OCI-LY1 (cell line): ENCODE data around the gene SSNA1.
A peak's percentile ranks its signal among the peaks of the same experiment; 100 is the strongest.

ENCODE experiments used
- H2AFZ ChIP-seq: fragments of 200-600 bp; sonication (generic), shearing (Covaris generic); 2 replicates; pipeline ENCODE4 v1.6.0; 2014; ENCODE audit warnings: antibody characterized with exemption, mild to moderate bottlenecking, low read length
- H3F3A ChIP-seq: fragments of 200-600 bp; sonication (generic), shearing (Covaris generic); 2 replicates; pipeline ENCODE4 v1.6.0; 2014; ENCODE audit warnings: mild to moderate bottlenecking, antibody characterized with exemption, low read length, moderate library complexity; ENCODE audit not compliant: insufficient read depth
- H3K27ac ChIP-seq: fragments of 200-600 bp; sonication (generic); 2 replicates; pipeline ENCODE4 v1.5.1; 2014; ENCODE audit warnings: low read length, mixed run types, mild to moderate bottlenecking, low read depth; ENCODE audit not compliant: poor library complexity, severe bottlenecking
- H3K27me3 ChIP-seq: fragments of 200-600 bp; sonication (generic); 2 replicates; pipeline ENCODE4 v1.6.0; 2014; ENCODE audit warnings: antibody characterized with exemption, mild to moderate bottlenecking, low read length, moderate library complexity; ENCODE audit not compliant: insufficient read depth
- H3K36me3 ChIP-seq: fragments of 200-600 bp; sonication (generic); 2 replicates; pipeline ENCODE4 v1.6.1; 2014; ENCODE audit warnings: mild to moderate bottlenecking, antibody characterized with exemption, low read length, moderate library complexity, mixed read lengths; ENCODE audit not compliant: insufficient read depth
- H3K4me1 ChIP-seq: fragments of 200-600 bp; sonication (generic); 2 replicates; pipeline ENCODE4 v1.5.1; 2014; ENCODE audit warnings: mild to moderate bottlenecking, low read length, moderate library complexity; ENCODE audit not compliant: insufficient read depth, severe bottlenecking
- H3K4me2 ChIP-seq: fragments of 200-600 bp; sonication (generic), shearing (Covaris generic); 2 replicates; pipeline ENCODE4 v1.6.1; 2014; ENCODE audit warnings: low read length
- H3K4me3 ChIP-seq: fragments of 200-600 bp; sonication (generic); 2 replicates; pipeline ENCODE4 v1.5.1; 2014; ENCODE audit warnings: low read length, low read depth, mild to moderate bottlenecking, mixed read lengths; ENCODE audit not compliant: poor library complexity, severe bottlenecking
- H3K79me2 ChIP-seq: fragments of 200-600 bp; shearing (Covaris generic); 2 replicates; pipeline ENCODE4 v1.6.1; 2016; ENCODE audit warnings: mixed run types, low read length, mixed read lengths; ENCODE audit not compliant: insufficient read depth
- H3K9ac ChIP-seq: fragments of 200-600 bp; sonication (generic), shearing (Covaris generic); 2 replicates; pipeline ENCODE4 v1.6.1; 2014; ENCODE audit warnings: mild to moderate bottlenecking, low read length, mixed read lengths
- H3K9me2 ChIP-seq: fragments of 200-600 bp; sonication (generic), shearing (Covaris generic); 2 replicates; pipeline ENCODE4 v1.6.1; 2014; ENCODE audit warnings: low read depth, mild to moderate bottlenecking, low read length, mixed read lengths
- H3K9me3 ChIP-seq: fragments of 200-600 bp; shearing (Covaris generic); 2 replicates; pipeline ENCODE4 v1.6.1; 2014; ENCODE audit warnings: low read length, mixed read lengths
- H4K20me1 ChIP-seq: fragments of 200-600 bp; sonication (generic), shearing (Covaris generic); 2 replicates; pipeline ENCODE4 v1.6.0; 2016; ENCODE audit warnings: mild to moderate bottlenecking, low read length; ENCODE audit not compliant: insufficient read depth
- CTCF ChIP-seq: fragments of 200-600 bp; sonication (generic), shearing (Covaris generic); IDR thresholded peaks from 2 replicates; pipeline ENCODE4 v1.5.1; 2017; ENCODE audit warnings: mild to moderate bottlenecking, antibody characterized with exemption, low read length, moderate library complexity, mixed read lengths
- EZH2 ChIP-seq: fragments of 200-600 bp; sonication (generic), shearing (Covaris generic); IDR thresholded peaks from 2 replicates; pipeline ENCODE4 v1.8.0; 2017; ENCODE audit warnings: borderline replicate concordance, mixed run types, mild to moderate bottlenecking, antibody characterized with exemption, low read length, moderate library complexity, mixed read lengths

SSNA1 gene

GRCh38 chr9:137185921-137186320, 2.6 kb upstream of the SSNA1 start:
- H3K79me2 ChIP-seq: peaks cover 4% of the 10 kb centered on the region
- H3K9me2 ChIP-seq: no peaks in the 10 kb centered on the region

GRCh38 chr9:137186385-137186784, 2.1 kb upstream of the SSNA1 start:
- H3K4me2 ChIP-seq: peak overlapping the region; percentile 89; the same call in 1 of the 2 replicates
- H3F3A ChIP-seq: no peaks in the 10 kb centered on the region
- H3K36me3 ChIP-seq: peaks cover 37% of the 10 kb centered on the region
- H4K20me1 ChIP-seq: no peaks in the 10 kb centered on the region
- H2AFZ ChIP-seq: no peak overlapping the region
- peaks cover 4% of the 10 kb centered on the region for H3K79me2 ChIP-seq
- H3K27ac ChIP-seq: no peak overlapping the region
- H3K9ac ChIP-seq: no peak overlapping the region
- no peaks in the 10 kb centered on the region for H3K9me2 ChIP-seq
- H3K4me1 ChIP-seq: peaks cover 30% of the 10 kb centered on the region
- H3K9me3 ChIP-seq: no peaks in the 10 kb centered on the region
- TF ChIP-seq EZH2: no peak
- TF ChIP-seq CTCF: no peak
- H3K4me3 ChIP-seq: peak overlapping the region; percentile 72
- H3K27me3 ChIP-seq: no peaks in the 10 kb centered on the region

More at GRCh38 chr9:137185921-137186320, 2.6 kb upstream of the SSNA1 start:
- peaks cover 30% of the 10 kb centered on the region for H3K4me1 ChIP-seq
- H4K20me1 ChIP-seq: no peaks in the 10 kb centered on the region
- peaks cover 41% of the 10 kb centered on the region for H3K36me3 ChIP-seq
- no peak overlapping the region for H3K4me3 ChIP-seq
- no peaks in the 10 kb centered on the region for H3F3A ChIP-seq
- no peak overlapping the region for H3K27ac ChIP-seq
- H3K27me3 ChIP-seq: no peaks in the 10 kb centered on the region
- no peaks in the 10 kb centered on the region for H3K9me3 ChIP-seq
- H3K4me2 ChIP-seq: no peak overlapping the region
- no peak overlapping the region for H2AFZ ChIP-seq
- no peak for TF ChIP-seq EZH2
- no peak for TF ChIP-seq CTCF
- H3K9ac ChIP-seq: no peak overlapping the region

- peak overlapping the region; percentile 89 for H3K4me2 ChIP-seq
- no peaks in the 10 kb centered on the region for H3K27me3 ChIP-seq
- no peaks in the 10 kb centered on the region for H3K9me2 ChIP-seq
- H2AFZ ChIP-seq: no peak overlapping the region
- no peaks in the 10 kb centered on the region for H3K9me3 ChIP-seq
- H3K79me2 ChIP-seq: peaks cover 4% of the 10 kb centered on the region
- peaks cover 30% of the 10 kb centered on the region for H3K4me1 ChIP-seq
- H4K20me1 ChIP-seq: no peaks in the 10 kb centered on the region
- H3K36me3 ChIP-seq: peaks cover 32% of the 10 kb centered on the region
- no peaks in the 10 kb centered on the region for H3F3A ChIP-seq
- no peak overlapping the region for H3K27ac ChIP-seq
- no peak for TF ChIP-seq CTCF
- no peak for TF ChIP-seq EZH2
- H3K9ac ChIP-seq: peak overlapping the region; percentile 69
- peak overlapping the region; percentile 72 for H3K4me3 ChIP-seq
Observed at GRCh38 chr9:137187386-137187785, 1.1 kb upstream of the SSNA1 start.
